ENCODE results near the gene EGFR. TPM values are rescaled to one million over a fixed set of nuclear protein-coding genes. Genes with fewer than 3 reads are reported as not detected.

The EGFR gene
- total RNA-seq, 3 donors from 2014 or later: 63.6 to 96.3 (median 72.5) TPM

DNA sequence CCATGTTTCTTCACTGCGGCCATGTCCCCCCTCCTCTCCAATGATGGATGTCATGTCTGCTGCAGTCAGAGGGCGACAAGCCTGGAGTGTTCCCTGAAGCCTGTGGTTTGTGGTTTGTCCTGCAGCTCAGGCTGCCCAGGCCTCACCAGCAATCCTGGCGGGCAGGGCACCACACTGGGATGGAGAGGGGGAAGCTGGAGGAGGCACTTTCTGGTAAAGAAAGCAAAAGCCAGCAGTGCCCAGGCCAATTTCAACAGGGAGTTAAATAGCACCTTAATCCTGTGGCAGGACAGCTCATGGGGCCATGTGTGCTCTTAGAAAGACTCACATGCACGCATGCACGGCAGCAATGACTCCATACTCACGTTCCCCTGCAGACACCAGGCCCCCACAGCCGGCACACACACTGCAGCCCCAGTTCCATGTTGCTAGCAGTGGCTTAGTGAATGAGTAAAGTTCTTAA lies 158.3 kb downstream of the EGFR start:
- TF ChIP-seq, protein P1, sequence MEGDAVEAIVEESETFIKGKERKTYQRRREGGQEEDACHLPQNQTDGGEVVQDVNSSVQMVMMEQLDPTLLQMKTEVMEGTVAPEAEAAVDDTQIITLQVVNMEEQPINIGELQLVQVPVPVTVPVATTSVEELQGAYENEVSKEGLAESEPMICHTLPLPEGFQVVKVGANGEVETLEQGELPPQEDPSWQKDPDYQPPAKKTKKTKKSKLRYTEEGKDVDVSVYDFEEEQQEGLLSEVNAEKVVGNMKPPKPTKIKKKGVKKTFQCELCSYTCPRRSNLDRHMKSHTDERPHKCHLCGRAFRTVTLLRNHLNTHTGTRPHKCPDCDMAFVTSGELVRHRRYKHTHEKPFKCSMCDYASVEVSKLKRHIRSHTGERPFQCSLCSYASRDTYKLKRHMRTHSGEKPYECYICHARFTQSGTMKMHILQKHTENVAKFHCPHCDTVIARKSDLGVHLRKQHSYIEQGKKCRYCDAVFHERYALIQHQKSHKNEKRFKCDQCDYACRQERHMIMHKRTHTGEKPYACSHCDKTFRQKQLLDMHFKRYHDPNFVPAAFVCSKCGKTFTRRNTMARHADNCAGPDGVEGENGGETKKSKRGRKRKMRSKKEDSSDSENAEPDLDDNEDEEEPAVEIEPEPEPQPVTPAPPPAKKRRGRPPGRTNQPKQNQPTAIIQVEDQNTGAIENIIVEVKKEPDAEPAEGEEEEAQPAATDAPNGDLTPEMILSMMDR (IDR thresholded peaks at IDR 0.05): no peak
- H3K4me3 ChIP-seq: no peak overlapping the region
- peaks cover 12% of the 10 kb centered on the region for H3K4me1 ChIP-seq (ENCODE audit: low read depth)
- no peaks in the 10 kb centered on the region for H3K36me3 ChIP-seq (ENCODE audit: low read depth)
- no peak for DNase-seq
- no peak for ATAC-seq
- intact Hi-C loops (cut with DNase I, micrococcal nuclease): no loop called here
- no peaks in the 10 kb centered on the region for H3K9me3 ChIP-seq

GRCh38 chr7:55177589-55178261 lies 158.9 kb downstream of the EGFR start:
- Histone ChIP-seq H3K4me3 (no peak overlapping the region), H3K36me3 (ENCODE audit: low read depth) (no peaks in the 10 kb centered on the region), H3K4me1 (ENCODE audit: low read depth) (peaks cover 12% of the 10 kb centered on the region), H3K9me3 (no peaks in the 10 kb centered on the region)
- TF ChIP-seq, protein P1 (IDR thresholded peaks at IDR 0.05): no peak
- ATAC-seq: peak; percentile 41
- DNase-seq: peak in 2 of 3 donors; percentile 43 to 51
- intact Hi-C loops (cut with DNase I, micrococcal nuclease): no loop called here

GRCh38 chr7:55178292-55178862 lies 159.6 kb downstream of the EGFR start:
- Histone ChIP-seq H3K4me1 (ENCODE audit: low read depth) (peaks cover 12% of the 10 kb centered on the region), H3K4me3 (no peak overlapping the region), H3K36me3 (ENCODE audit: low read depth) (no peaks in the 10 kb centered on the region), H3K9me3 (no peaks in the 10 kb centered on the region)
- DNase-seq: no peak
- TF ChIP-seq, protein P1 (IDR thresholded peaks at IDR 0.05): no peak
- intact Hi-C loops (cut with DNase I, micrococcal nuclease): no loop called here
- no peak for ATAC-seq

GRCh38 chr7:55178863-55179773 lies 160.3 kb downstream of the EGFR start:
- DNase-seq (peak in 1 of 3 donors; percentile 32), ATAC-seq (peak; percentile 28)
- TF ChIP-seq, protein P1 (IDR thresholded peaks at IDR 0.05): no peak
- no peak overlapping the region for H3K4me3 ChIP-seq
- no peaks in the 10 kb centered on the region for H3K9me3 ChIP-seq
- H3K4me1 ChIP-seq (ENCODE audit: low read depth): peaks cover 12% of the 10 kb centered on the region
- intact Hi-C loops (cut with DNase I, micrococcal nuclease): no loop called here
- H3K36me3 ChIP-seq (ENCODE audit: low read depth): no peaks in the 10 kb centered on the region

- intact Hi-C loops (cut with DNase I, micrococcal nuclease): no loop called here
- ATAC-seq (no peak), DNase-seq (no peak)
- H3K4me1 ChIP-seq (ENCODE audit: low read depth): peaks cover 12% of the 10 kb centered on the region
- TF ChIP-seq, protein P1 (IDR thresholded peaks at IDR 0.05): no peak
- no peak overlapping the region for H3K4me3 ChIP-seq
- H3K36me3 ChIP-seq (ENCODE audit: low read depth): no peaks in the 10 kb centered on the region
- H3K9me3 ChIP-seq: no peaks in the 10 kb centered on the region
Measured at GRCh38 chr7:55179931-55180682, 161.3 kb downstream of the EGFR start.
